ENCODE results near the gene LSM12.

The LSM12 gene

GRCh38 chr17:44045486-44045885, 21.0 kb downstream of the LSM12 start:
- H4K8ac ChIP-seq (ENCODE audit: low read length), result no peak overlapping the region
- no peak overlapping the region for H3K14ac ChIP-seq (ENCODE audit: low read length in 2 of 2)
- H2BK5ac ChIP-seq (ENCODE audit: low read depth, low read length, poor library complexity, severe bottlenecking), result no peak overlapping the region
- peaks cover 3% of the 10 kb centered on the region for H3K4me1 ChIP-seq (ENCODE audit: control insufficient read depth, insufficient read depth, low read depth, low read length)
- H2AFZ ChIP-seq (ENCODE audit: low read depth, low read length), result no peak overlapping the region
- H3K27ac ChIP-seq (ENCODE audit: low read length, poor library complexity, severe bottlenecking), result no peak overlapping the region
- H2BK12ac ChIP-seq (ENCODE audit: low read length in 2 of 2), result no peak overlapping the region
- H2AK5ac ChIP-seq (ENCODE audit: low read length, severe bottlenecking), result no peak overlapping the region
- no peak overlapping the region for H3K18ac ChIP-seq (ENCODE audit: low read depth in 1 of 2, low read length in 2 of 2)
- H4K91ac ChIP-seq (ENCODE audit: low read length), result no peak overlapping the region
- peaks cover 10% of the 10 kb centered on the region for H3K79me1 ChIP-seq (replicated peaks; ENCODE audit: low read length, poor library complexity, severe bottlenecking)
- no peaks in the 10 kb centered on the region for H3K27me3 ChIP-seq (ENCODE audit: control insufficient read depth in 1 of 2, insufficient read depth in 1 of 2, low read length in 2 of 2)
- no peak overlapping the region for H3K4me2 ChIP-seq (ENCODE audit: low read length, poor library complexity, severe bottlenecking)
- 98% methylated on average over 3 of the region's 4 CpGs for WGBS
- H3K4me3 ChIP-seq (ENCODE audit: insufficient read depth in 1 of 2, low read depth in 1 of 2, low read length in 2 of 2), result no peak overlapping the region
- no peaks in the 10 kb centered on the region for H3K9me3 ChIP-seq (ENCODE audit: control insufficient read depth, low read length)
- no peak overlapping the region for H3K9ac ChIP-seq (ENCODE audit: low read length)
- no peak overlapping the region for H2BK15ac ChIP-seq (ENCODE audit: low read depth, poor library complexity, severe bottlenecking)
- H3K23ac ChIP-seq (ENCODE audit: low read length in 2 of 2), result no peak overlapping the region
- no peak overlapping the region for H2BK120ac ChIP-seq (ENCODE audit: low read depth, low read length)
- DNase-seq, result no peak
- H3K36me3 ChIP-seq (ENCODE audit: control insufficient read depth in 1 of 2, insufficient read depth in 2 of 2, low read depth in 1 of 2, low read length in 2 of 2), result peaks cover 27 to 37% of the 10 kb centered on the region in 2 experiments
- H3K4ac ChIP-seq (ENCODE audit: low read depth in 1 of 2, low read length in 2 of 2), result no peak overlapping the region

- H2BK120ac ChIP-seq (ENCODE audit: low read depth, low read length), result no peak overlapping the region
- H3K79me1 ChIP-seq (replicated peaks; ENCODE audit: low read length, poor library complexity, severe bottlenecking), result peaks cover 4% of the 10 kb centered on the region
- no peak overlapping the region for H3K4me2 ChIP-seq (ENCODE audit: low read length, poor library complexity, severe bottlenecking)
- WGBS, result 83% methylated on average over 1 of the region's 1 CpG
- no peak overlapping the region for H3K4ac ChIP-seq (ENCODE audit: low read depth in 1 of 2, low read length in 2 of 2)
- peak overlapping the region in 1 of 2 experiments; percentile 22 for H3K4me3 ChIP-seq (ENCODE audit: insufficient read depth in 1 of 2, low read depth in 1 of 2, low read length in 2 of 2)
- no peak overlapping the region for H4K91ac ChIP-seq (ENCODE audit: low read length)
- H4K8ac ChIP-seq (ENCODE audit: low read length), result no peak overlapping the region
- no peak overlapping the region for H3K23ac ChIP-seq (ENCODE audit: low read length in 2 of 2)
- H3K14ac ChIP-seq (ENCODE audit: low read length in 2 of 2), result no peak overlapping the region
- peaks cover 3% of the 10 kb centered on the region for H3K4me1 ChIP-seq (ENCODE audit: control insufficient read depth, insufficient read depth, low read depth, low read length)
- DNase-seq, result peak; percentile 38
- no peak overlapping the region for H2BK15ac ChIP-seq (ENCODE audit: low read depth, poor library complexity, severe bottlenecking)
- no peak overlapping the region for H2AK5ac ChIP-seq (ENCODE audit: low read length, severe bottlenecking)
- H3K18ac ChIP-seq (ENCODE audit: low read depth in 1 of 2, low read length in 2 of 2), result no peak overlapping the region
- no peaks in the 10 kb centered on the region for H3K27me3 ChIP-seq (ENCODE audit: control insufficient read depth in 1 of 2, insufficient read depth in 1 of 2, low read length in 2 of 2)
- H3K36me3 ChIP-seq (ENCODE audit: control insufficient read depth in 1 of 2, insufficient read depth in 2 of 2, low read depth in 1 of 2, low read length in 2 of 2), result peaks cover 17 to 31% of the 10 kb centered on the region in 2 experiments
- H2BK12ac ChIP-seq (ENCODE audit: low read length in 2 of 2), result no peak overlapping the region
- no peak overlapping the region for H2BK5ac ChIP-seq (ENCODE audit: low read depth, low read length, poor library complexity, severe bottlenecking)
- no peaks in the 10 kb centered on the region for H3K9me3 ChIP-seq (ENCODE audit: control insufficient read depth, low read length)
- no peak overlapping the region for H3K27ac ChIP-seq (ENCODE audit: low read length, poor library complexity, severe bottlenecking)
- H2AFZ ChIP-seq (ENCODE audit: low read depth, low read length), result no peak overlapping the region
- peak overlapping the region; percentile 85 for H3K9ac ChIP-seq (ENCODE audit: low read length)
Observed at GRCh38 chr17:44044071-44044470, 22.4 kb downstream of the LSM12 start.

- Histone ChIP-seq H3K36me3 (ENCODE audit: control insufficient read depth in 1 of 2, insufficient read depth in 2 of 2, low read depth in 1 of 2, low read length in 2 of 2) (peaks cover 21 to 30% of the 10 kb centered on the region in 2 experiments), H3K27ac (ENCODE audit: low read length, poor library complexity, severe bottlenecking) (no peak overlapping the region), H2BK12ac (ENCODE audit: low read length in 2 of 2) (no peak overlapping the region), H4K8ac (ENCODE audit: low read length) (no peak overlapping the region), H3K27me3 (ENCODE audit: control insufficient read depth in 1 of 2, insufficient read depth in 1 of 2, low read length in 2 of 2) (no peaks in the 10 kb centered on the region), H3K4me3 (ENCODE audit: insufficient read depth in 1 of 2, low read depth in 1 of 2, low read length in 2 of 2) (no peak overlapping the region), H3K23ac (ENCODE audit: low read length in 2 of 2) (no peak overlapping the region), H3K18ac (ENCODE audit: low read depth in 1 of 2, low read length in 2 of 2) (no peak overlapping the region), H4K91ac (ENCODE audit: low read length) (no peak overlapping the region), H3K9ac (ENCODE audit: low read length) (peak overlapping the region; percentile 85), H3K14ac (ENCODE audit: low read length in 2 of 2) (no peak overlapping the region), H3K79me1 (replicated peaks; ENCODE audit: low read length, poor library complexity, severe bottlenecking) (peaks cover 5% of the 10 kb centered on the region), H2AFZ (ENCODE audit: low read depth, low read length) (no peak overlapping the region), H3K9me3 (ENCODE audit: control insufficient read depth, low read length) (no peaks in the 10 kb centered on the region), H3K4me2 (ENCODE audit: low read length, poor library complexity, severe bottlenecking) (no peak overlapping the region), H2BK5ac (ENCODE audit: low read depth, low read length, poor library complexity, severe bottlenecking) (no peak overlapping the region), H2AK5ac (ENCODE audit: low read length, severe bottlenecking) (no peak overlapping the region), H2BK15ac (ENCODE audit: low read depth, poor library complexity, severe bottlenecking) (no peak overlapping the region), H2BK120ac (ENCODE audit: low read depth, low read length) (no peak overlapping the region), H3K4ac (ENCODE audit: low read depth in 1 of 2, low read length in 2 of 2) (no peak overlapping the region), H3K4me1 (ENCODE audit: control insufficient read depth, insufficient read depth, low read depth, low read length) (peaks cover 3% of the 10 kb centered on the region)
- DNase-seq, result peak; percentile 82
- 92% methylated on average over 4 of the region's 4 CpGs for WGBS
Observed at GRCh38 chr17:44043272-44043696, 23.2 kb downstream of the LSM12 start.

- no peak overlapping the region for H4K91ac ChIP-seq (ENCODE audit: low read length)
- no peak overlapping the region for H3K27ac ChIP-seq (ENCODE audit: low read length, poor library complexity, severe bottlenecking)
- H3K23ac ChIP-seq (ENCODE audit: low read length in 2 of 2), result no peak overlapping the region
- 93% methylated on average over 6 of the region's 6 CpGs for WGBS
- peak overlapping the region; percentile 66 for H3K9ac ChIP-seq (ENCODE audit: low read length)
- H2BK5ac ChIP-seq (ENCODE audit: low read depth, low read length, poor library complexity, severe bottlenecking), result no peak overlapping the region
- H4K8ac ChIP-seq (ENCODE audit: low read length), result no peak overlapping the region
- no peak overlapping the region for H2AFZ ChIP-seq (ENCODE audit: low read depth, low read length)
- H2AK5ac ChIP-seq (ENCODE audit: low read length, severe bottlenecking), result no peak overlapping the region
- DNase-seq, result peak; percentile 51
- no peaks in the 10 kb centered on the region for H3K27me3 ChIP-seq (ENCODE audit: control insufficient read depth in 1 of 2, insufficient read depth in 1 of 2, low read length in 2 of 2)
- H3K4me1 ChIP-seq (ENCODE audit: control insufficient read depth, insufficient read depth, low read depth, low read length), result peaks cover 4% of the 10 kb centered on the region
- H3K4ac ChIP-seq (ENCODE audit: low read depth in 1 of 2, low read length in 2 of 2), result peak overlapping the region in 1 of 2 experiments; percentile 64
- no peak overlapping the region for H3K4me2 ChIP-seq (ENCODE audit: low read length, poor library complexity, severe bottlenecking)
- H3K4me3 ChIP-seq (ENCODE audit: insufficient read depth in 1 of 2, low read depth in 1 of 2, low read length in 2 of 2), result peak overlapping the region in 1 of 2 experiments; percentile 33
- no peak overlapping the region for H3K14ac ChIP-seq (ENCODE audit: low read length in 2 of 2)
- peaks cover 27 to 33% of the 10 kb centered on the region in 2 experiments for H3K36me3 ChIP-seq (ENCODE audit: control insufficient read depth in 1 of 2, insufficient read depth in 2 of 2, low read depth in 1 of 2, low read length in 2 of 2)
- H3K79me1 ChIP-seq (replicated peaks; ENCODE audit: low read length, poor library complexity, severe bottlenecking), result peaks cover 19% of the 10 kb centered on the region
- H3K9me3 ChIP-seq (ENCODE audit: control insufficient read depth, low read length), result no peaks in the 10 kb centered on the region
- no peak overlapping the region for H2BK120ac ChIP-seq (ENCODE audit: low read depth, low read length)
- no peak overlapping the region for H3K18ac ChIP-seq (ENCODE audit: low read depth in 1 of 2, low read length in 2 of 2)
- no peak overlapping the region for H2BK15ac ChIP-seq (ENCODE audit: low read depth, poor library complexity, severe bottlenecking)
- no peak overlapping the region for H2BK12ac ChIP-seq (ENCODE audit: low read length in 2 of 2)
Observed at GRCh38 chr17:44039829-44040635, 26.4 kb downstream of the LSM12 start.

Measured in mesenchymal stem cell (in vitro differentiated cells and primary cell).